Endodermal cell (in vitro differentiated cells): ENCODE results near the gene CDH20. TPM values are rescaled to one million over a fixed set of nuclear protein-coding genes. Genes with fewer than 3 reads are reported as not detected.

Experiments used
- DNase-seq: peaks from one replicate; pipeline ENCODE4 v3.0.0-alpha.2; 2017
- H3K27ac ChIP-seq: 2 replicates; pipeline ENCODE4 v1.5.1; 2013; ENCODE audit warnings: mild to moderate bottlenecking, low read depth, low read length, moderate library complexity
- H3K27me3 ChIP-seq: 2 replicates; pipeline ENCODE4 v1.6.1; 2013; ENCODE audit warnings: mild to moderate bottlenecking, low read length, moderate library complexity; ENCODE audit not compliant: insufficient read depth, control insufficient read depth, poor library complexity, severe bottlenecking
- H3K36me3 ChIP-seq: 2 replicates; pipeline ENCODE4 v1.7.0; 2013; ENCODE audit warnings: mild to moderate bottlenecking, low read length, moderate library complexity; ENCODE audit not compliant: control insufficient read depth, insufficient read depth
- H3K4me1 ChIP-seq: one replicate; pipeline ENCODE4 v1.7.0; 2013; ENCODE audit warnings: low read length; ENCODE audit not compliant: control insufficient read depth, insufficient read depth
- H3K4me3 ChIP-seq: 2 replicates; pipeline ENCODE4 v1.5.1; 2013; ENCODE audit warnings: mild to moderate bottlenecking, low read length, moderate library complexity
- H3K9ac ChIP-seq: 2 replicates; pipeline ENCODE4 v1.6.1; 2013; ENCODE audit warnings: mild to moderate bottlenecking, low read length, moderate library complexity; ENCODE audit not compliant: poor library complexity, severe bottlenecking; ENCODE audit errors: extremely low read depth
- H3K9me3 ChIP-seq: 2 replicates; pipeline ENCODE4 v1.6.1; 2013; ENCODE audit warnings: mild to moderate bottlenecking, low read length, moderate library complexity; ENCODE audit not compliant: control insufficient read depth
- H3K27ac Mint-ChIP-seq: 2 replicates; pipeline ENCODE4 v1.8.0; 2020; ENCODE audit warnings: mixed read lengths
- H3K27me3 Mint-ChIP-seq: 2 replicates; pipeline ENCODE4 v1.8.0; 2021; ENCODE audit warnings: mild to moderate bottlenecking, mixed read lengths; ENCODE audit not compliant: insufficient read depth
- H3K36me3 Mint-ChIP-seq: 2 replicates; pipeline ENCODE4 v1.8.0; 2020; ENCODE audit warnings: low read depth, mixed read lengths
- H3K4me1 Mint-ChIP-seq: 2 replicates; pipeline ENCODE4 v1.8.0; 2020; ENCODE audit warnings: mixed read lengths
- H3K4me3 Mint-ChIP-seq: 2 replicates; pipeline ENCODE4 v1.8.0; 2020; ENCODE audit warnings: mild to moderate bottlenecking, moderate library complexity, mixed read lengths
- H3K9me3 Mint-ChIP-seq: 2 replicates; pipeline ENCODE4 v1.8.0; 2020; ENCODE audit warnings: mild to moderate bottlenecking, mixed read lengths
- WGBS, 2 experiments: methylation state at CpG; one replicate each; pipeline versions ENCODE4 v1.1.5 to v1.1.7; 2013; ENCODE audit warnings: missing lambda C conversion rate in 2 of 2, mixed read lengths in 1 of 2; ENCODE audit not compliant: insufficient coverage in 1 of 2, insufficient read length in 1 of 2; 5-methylcytosine and 5-hydroxymethylcytosine counted together
- total RNA-seq, 2 donors: library from RNA; stranded (reverse); fragmentation: NEBNext Ultra II Directional in 1 of 2; extraction: Animal tissue kit (Norgen Biotek cat#: 25700) in 1 of 2; gene quantifications; 2 replicates in 1 of 2; 3 replicates in 1 of 2; pipeline ENCODE4 v1.2.1, GENCODE V29; 2021
- TF ChIP-seq, protein P1 (sequence below): fragments of 200-600 bp; sonication (generic); conservative IDR thresholded peaks from 2 replicates; pipeline ENCODE4 v1.5.0; 2021; ENCODE audit warnings: antibody characterized with exemption, mild to moderate bottlenecking

CDH20 gene
- total RNA-seq, 2 donors from 2014 or later: 0.11 to 0.75 TPM

GRCh38 chr18:61572871-61573270 lies 239.6 kb downstream of the CDH20 start:
- WGBS, 2 experiments: 94 to 100% methylated on average over 1 of the region's 1 CpG
- TF ChIP-seq, protein P1, sequence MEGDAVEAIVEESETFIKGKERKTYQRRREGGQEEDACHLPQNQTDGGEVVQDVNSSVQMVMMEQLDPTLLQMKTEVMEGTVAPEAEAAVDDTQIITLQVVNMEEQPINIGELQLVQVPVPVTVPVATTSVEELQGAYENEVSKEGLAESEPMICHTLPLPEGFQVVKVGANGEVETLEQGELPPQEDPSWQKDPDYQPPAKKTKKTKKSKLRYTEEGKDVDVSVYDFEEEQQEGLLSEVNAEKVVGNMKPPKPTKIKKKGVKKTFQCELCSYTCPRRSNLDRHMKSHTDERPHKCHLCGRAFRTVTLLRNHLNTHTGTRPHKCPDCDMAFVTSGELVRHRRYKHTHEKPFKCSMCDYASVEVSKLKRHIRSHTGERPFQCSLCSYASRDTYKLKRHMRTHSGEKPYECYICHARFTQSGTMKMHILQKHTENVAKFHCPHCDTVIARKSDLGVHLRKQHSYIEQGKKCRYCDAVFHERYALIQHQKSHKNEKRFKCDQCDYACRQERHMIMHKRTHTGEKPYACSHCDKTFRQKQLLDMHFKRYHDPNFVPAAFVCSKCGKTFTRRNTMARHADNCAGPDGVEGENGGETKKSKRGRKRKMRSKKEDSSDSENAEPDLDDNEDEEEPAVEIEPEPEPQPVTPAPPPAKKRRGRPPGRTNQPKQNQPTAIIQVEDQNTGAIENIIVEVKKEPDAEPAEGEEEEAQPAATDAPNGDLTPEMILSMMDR: no peak
- Mint-ChIP-seq H3K27ac (no peak overlapping the region), H3K36me3 (no peaks in the 10 kb centered on the region), H3K27me3 (no peaks in the 10 kb centered on the region), H3K9me3 (peaks cover 18% of the 10 kb centered on the region), H3K4me1 (no peaks in the 10 kb centered on the region), H3K4me3 (no peak overlapping the region)
- Histone ChIP-seq H3K4me1 (no peaks in the 10 kb centered on the region), H3K4me3 (no peak overlapping the region), H3K27ac (no peak overlapping the region), H3K9me3 (peaks cover 26% of the 10 kb centered on the region), H3K36me3 (no peaks in the 10 kb centered on the region), H3K27me3 (no peaks in the 10 kb centered on the region), H3K9ac (no peak overlapping the region)
- no peak for DNase-seq

DNA sequence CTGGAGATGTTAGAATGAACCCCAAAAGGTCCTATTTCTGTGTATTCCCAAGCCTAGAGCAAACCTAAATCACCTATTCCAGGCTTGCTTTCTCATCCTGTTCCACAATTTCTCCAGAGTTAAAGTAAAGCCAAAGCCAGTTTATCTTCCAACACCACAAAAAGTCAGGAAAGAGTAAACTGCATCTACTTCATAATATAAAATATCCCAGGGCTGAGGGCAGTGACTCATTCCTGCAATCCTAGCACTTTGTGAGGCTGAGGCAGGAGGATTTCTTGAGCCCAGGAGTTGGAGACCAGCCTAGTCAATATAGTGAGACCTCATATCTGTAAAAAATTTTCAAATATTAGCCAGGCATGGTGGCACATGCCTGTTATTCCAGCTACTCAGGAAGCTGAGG lies 241.4 kb downstream of the CDH20 start:
- Histone ChIP-seq H3K4me3 (no peak overlapping the region), H3K36me3 (no peaks in the 10 kb centered on the region), H3K27ac (no peak overlapping the region), H3K4me1 (no peaks in the 10 kb centered on the region), H3K9me3 (peaks cover 12% of the 10 kb centered on the region), H3K27me3 (no peaks in the 10 kb centered on the region), H3K9ac (no peak overlapping the region)
- H3K36me3 Mint-ChIP-seq: no peaks in the 10 kb centered on the region
- no peak overlapping the region for H3K4me3 Mint-ChIP-seq
- no peak for DNase-seq
- H3K27me3 Mint-ChIP-seq: no peaks in the 10 kb centered on the region
- TF ChIP-seq, protein P1: no peak
- no peaks in the 10 kb centered on the region for H3K4me1 Mint-ChIP-seq
- peaks cover 9% of the 10 kb centered on the region for H3K9me3 Mint-ChIP-seq
- H3K27ac Mint-ChIP-seq: no peak overlapping the region

DNA sequence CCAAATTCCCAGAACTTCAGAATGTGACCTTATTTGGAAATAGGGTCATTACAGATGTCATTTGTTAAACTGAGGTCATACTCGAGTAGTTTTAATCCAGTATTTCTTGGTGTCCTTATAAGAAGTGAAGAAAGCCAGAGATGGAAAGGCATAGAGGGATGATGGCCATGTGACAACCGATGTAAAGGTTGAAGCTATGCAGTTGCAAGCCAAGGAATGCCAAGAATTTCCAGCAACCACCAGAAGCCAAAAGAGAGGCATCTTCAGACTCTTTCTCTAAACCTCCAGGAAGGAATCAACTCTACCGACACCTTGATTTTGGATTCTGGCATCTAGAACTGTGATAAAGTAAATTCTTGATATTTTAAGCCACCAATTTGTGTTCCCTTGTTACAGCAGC lies 242.2 kb downstream of the CDH20 start:
- TF ChIP-seq, protein P1: no peak
- no peaks in the 10 kb centered on the region for H3K36me3 ChIP-seq
- H3K27ac ChIP-seq: no peak overlapping the region
- H3K4me3 Mint-ChIP-seq: no peak overlapping the region
- H3K9me3 Mint-ChIP-seq: peaks cover 9% of the 10 kb centered on the region
- H3K36me3 Mint-ChIP-seq: no peaks in the 10 kb centered on the region
- H3K27me3 Mint-ChIP-seq: no peaks in the 10 kb centered on the region
- H3K9me3 ChIP-seq: peaks cover 12% of the 10 kb centered on the region
- H3K9ac ChIP-seq: no peak overlapping the region
- H3K27ac Mint-ChIP-seq: no peak overlapping the region
- H3K4me1 ChIP-seq: no peaks in the 10 kb centered on the region
- peak; percentile 46 for DNase-seq
- WGBS, 2 experiments: 80 to 85% methylated on average over 1 to 3 of the region's 3 CpGs
- no peaks in the 10 kb centered on the region for H3K27me3 ChIP-seq
- H3K4me3 ChIP-seq: no peak overlapping the region
- H3K4me1 Mint-ChIP-seq: no peaks in the 10 kb centered on the region
